WTC11 (cell line): ENCODE results near the gene LRRC7. TPM values are rescaled to one million over a fixed set of nuclear protein-coding genes. Genes with fewer than 3 reads are reported as not detected.

ENCODE experiments used
- ATAC-seq: fragments of 200-7000 bp; cut with Tn5 transposase; 2 replicates; pipeline ENCODE4 v1.10.0; 2021; ENCODE audit warnings: mild to moderate bottlenecking, moderate library complexity
- CTCF ChIA-PET: fragments of 300-600 bp; sonication (Branson Sonifier 250); formaldehyde crosslinking; loops from one replicate; lab custom pipeline; 2021; ENCODE audit warnings: antibody characterized with exemption; lab: Charles Lee
- POLR2A ChIA-PET: fragments of 350-600 bp; sonication (Branson Sonifier 250); formaldehyde crosslinking; loops from one replicate; lab custom pipeline; 2021; ENCODE audit warnings: antibody characterized with exemption; lab: Charles Lee
- DNase-seq: peaks from one replicate; pipeline ENCODE4 v3.0.0; 2021; ENCODE audit warnings: low spot score
- H3K27ac Mint-ChIP-seq: 2 replicates; pipeline ENCODE4 v1.8.0; 2021; ENCODE audit warnings: mixed read lengths
- H3K27me3 Mint-ChIP-seq: 2 replicates; pipeline ENCODE4 v1.8.0; 2021; ENCODE audit warnings: low read depth, mild to moderate bottlenecking, moderate library complexity, mixed read lengths
- H3K36me3 Mint-ChIP-seq: 2 replicates; pipeline ENCODE4 v1.8.0; 2021; ENCODE audit warnings: mixed read lengths
- H3K4me1 Mint-ChIP-seq: 2 replicates; pipeline ENCODE4 v1.8.0; 2022; ENCODE audit warnings: mixed read lengths
- H3K4me3 Mint-ChIP-seq: 2 replicates; pipeline ENCODE4 v1.8.0; 2021; ENCODE audit warnings: mild to moderate bottlenecking, moderate library complexity, mixed read lengths
- H3K9me3 Mint-ChIP-seq: 2 replicates; pipeline ENCODE4 v1.8.0; 2021; ENCODE audit warnings: mixed read lengths
- ATF1 ChIP-seq: sonication (generic); formaldehyde crosslinking; IDR thresholded peaks from 2 replicates; pipeline ENCODE4 v1.8.1; 2023; ENCODE audit warnings: mild to moderate bottlenecking, moderate library complexity, missing genetic modification reagents
- ETV6 ChIP-seq: sonication (generic); formaldehyde crosslinking; IDR thresholded peaks from 2 replicates; pipeline ENCODE4 v1.8.1; 2022; ENCODE audit warnings: mild to moderate bottlenecking, missing genetic modification reagents
- HMGXB4 ChIP-seq: sonication (generic); formaldehyde crosslinking; IDR thresholded peaks from 2 replicates; pipeline ENCODE4 v1.8.1; 2023; ENCODE audit warnings: mild to moderate bottlenecking, moderate library complexity, missing genetic modification reagents
- NFATC4 ChIP-seq: fragments of 250-450 bp; sonication (Bioruptor Pico); IDR thresholded peaks from 2 replicates; pipeline ENCODE4 v1.9.0; 2021; ENCODE audit warnings: mild to moderate bottlenecking
- OVOL2 ChIP-seq: fragments of 250-450 bp; sonication (Bioruptor Pico); IDR thresholded peaks from 2 replicates; pipeline ENCODE4 v1.9.0; 2021; ENCODE audit warnings: mild to moderate bottlenecking, borderline replicate concordance
- ZNF121 ChIP-seq: sonication (generic); formaldehyde crosslinking; IDR thresholded peaks from 2 replicates; pipeline ENCODE4 v1.8.0; 2023; ENCODE audit warnings: missing genetic modification reagents
- ZNF219 ChIP-seq: sonication (generic); formaldehyde crosslinking; IDR thresholded peaks from 2 replicates; pipeline ENCODE4 v1.8.0; 2023; ENCODE audit warnings: missing genetic modification reagents, mild to moderate bottlenecking, borderline replicate concordance
- ZNF532 ChIP-seq: fragments of 250-450 bp; sonication (Bioruptor Pico); IDR thresholded peaks from 2 replicates; pipeline ENCODE4 v1.9.0; 2021; ENCODE audit warnings: mild to moderate bottlenecking, borderline replicate concordance
- ZNF671 ChIP-seq: fragments of 250-450 bp; sonication (Bioruptor Pico); IDR thresholded peaks from 2 replicates; pipeline ENCODE4 v1.8.0; 2021; ENCODE audit warnings: mild to moderate bottlenecking
- total RNA-seq: library from RNA; stranded (reverse); gene quantifications from 3 replicates; pipeline ENCODE4 v1.2.3, GENCODE V29; 2021
- TF ChIP-seq, protein P1 (sequence below): sonication (generic); formaldehyde crosslinking; IDR thresholded peaks from 2 replicates; pipeline ENCODE4 v1.8.0; 2022; ENCODE audit warnings: mild to moderate bottlenecking, missing genetic modification reagents
- TF ChIP-seq, protein P2 (sequence below): fragments of 250-450 bp; sonication (Bioruptor Pico); conservative IDR thresholded peaks from 2 replicates; pipeline ENCODE4 v1.9.0; 2021; ENCODE audit warnings: mild to moderate bottlenecking
- TF ChIP-seq, protein P3 (sequence below): sonication (generic); formaldehyde crosslinking; IDR thresholded peaks from 2 replicates; pipeline ENCODE4 v1.8.0; 2022; ENCODE audit warnings: mild to moderate bottlenecking, missing genetic modification reagents
- TF ChIP-seq, protein P4 (sequence below): fragments of 250-450 bp; sonication (Bioruptor Pico); IDR thresholded peaks from 2 replicates; pipeline ENCODE4 v2.1.2; 2022; ENCODE audit warnings: mild to moderate bottlenecking, moderate library complexity

Gene LRRC7
- total RNA-seq, 1 experiment from 2014 or later: not detected

GRCh38 chr1:69693921-69694675, 126.4 kb downstream of the LRRC7 start (continued):
- TF ChIP-seq ZNF532 (CRISPR knock-in tag): no peak
- TF ChIP-seq, protein P1, sequence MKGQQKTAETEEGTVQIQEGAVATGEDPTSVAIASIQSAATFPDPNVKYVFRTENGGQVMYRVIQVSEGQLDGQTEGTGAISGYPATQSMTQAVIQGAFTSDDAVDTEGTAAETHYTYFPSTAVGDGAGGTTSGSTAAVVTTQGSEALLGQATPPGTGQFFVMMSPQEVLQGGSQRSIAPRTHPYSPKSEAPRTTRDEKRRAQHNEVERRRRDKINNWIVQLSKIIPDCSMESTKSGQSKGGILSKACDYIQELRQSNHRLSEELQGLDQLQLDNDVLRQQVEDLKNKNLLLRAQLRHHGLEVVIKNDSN: no peak
- TF ChIP-seq, all 79 proteins: peak for 0

DNA sequence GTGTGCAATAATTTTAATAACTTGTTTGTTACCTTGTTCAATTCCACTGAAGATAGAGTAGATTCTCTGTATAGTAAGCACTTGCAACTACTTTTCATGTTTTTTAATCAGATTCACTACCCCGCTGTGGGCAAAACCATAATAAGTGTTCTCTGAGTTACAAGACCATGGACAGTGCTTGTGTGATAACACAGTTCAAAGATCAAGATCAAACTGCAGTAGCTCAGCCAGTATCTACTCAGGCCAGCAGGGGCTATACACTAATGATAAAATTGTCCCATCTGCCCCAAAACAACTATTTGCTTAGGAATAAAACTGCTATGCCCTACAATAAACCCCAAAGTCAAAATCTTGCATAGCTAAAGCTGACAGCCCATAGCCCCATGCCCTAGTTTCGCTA, 129.6 kb downstream of the LRRC7 start:
- H3K4me1 Mint-ChIP-seq: peaks cover 7% of the 10 kb centered on the region
- no peak overlapping the region for H3K27ac Mint-ChIP-seq
- CTCF ChIA-PET: no interaction called here
- DNase-seq (no peak), ATAC-seq (no peak)
- H3K9me3 Mint-ChIP-seq: peaks cover 14% of the 10 kb centered on the region
- POLR2A ChIA-PET: no interaction called here
- H3K36me3 Mint-ChIP-seq: peaks cover 6% of the 10 kb centered on the region
- no peak overlapping the region for H3K4me3 Mint-ChIP-seq
- TF ChIP-seq, protein P2, sequence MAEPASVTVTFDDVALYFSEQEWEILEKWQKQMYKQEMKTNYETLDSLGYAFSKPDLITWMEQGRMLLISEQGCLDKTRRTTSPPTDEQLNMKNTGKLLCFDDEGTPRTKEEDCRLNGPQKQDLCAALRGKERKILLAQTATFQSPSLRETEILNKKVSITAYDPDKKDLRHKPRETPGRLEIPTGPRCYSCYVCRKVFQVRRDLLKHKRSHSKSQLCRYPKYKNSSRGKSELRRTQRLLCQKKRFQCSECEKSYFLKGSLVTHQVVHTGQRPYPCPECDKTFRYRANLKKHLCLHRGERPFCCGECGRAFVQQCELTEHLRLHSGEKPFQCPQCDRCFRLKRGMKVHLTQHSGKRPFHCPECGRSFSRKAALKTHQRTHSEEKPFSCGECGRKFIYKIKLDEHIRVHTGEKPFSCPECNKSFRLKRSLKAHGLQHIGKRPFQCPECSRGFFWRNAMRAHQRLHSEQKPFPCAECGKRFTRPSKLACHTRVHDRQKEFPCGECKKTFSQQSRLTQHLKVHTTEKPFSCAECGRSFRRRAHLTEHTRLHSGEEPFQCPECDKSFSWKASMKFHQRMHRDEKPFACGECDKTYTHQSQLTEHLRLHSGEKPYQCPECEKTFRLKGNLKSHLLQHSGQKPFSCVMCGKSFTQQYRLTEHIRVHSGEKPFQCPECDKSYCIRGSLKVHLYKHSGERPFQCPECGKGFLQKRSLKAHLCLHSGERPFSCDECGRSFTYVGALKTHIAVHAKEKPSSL (CRISPR knock-in tag): no peak
- TF ChIP-seq, protein P3, sequence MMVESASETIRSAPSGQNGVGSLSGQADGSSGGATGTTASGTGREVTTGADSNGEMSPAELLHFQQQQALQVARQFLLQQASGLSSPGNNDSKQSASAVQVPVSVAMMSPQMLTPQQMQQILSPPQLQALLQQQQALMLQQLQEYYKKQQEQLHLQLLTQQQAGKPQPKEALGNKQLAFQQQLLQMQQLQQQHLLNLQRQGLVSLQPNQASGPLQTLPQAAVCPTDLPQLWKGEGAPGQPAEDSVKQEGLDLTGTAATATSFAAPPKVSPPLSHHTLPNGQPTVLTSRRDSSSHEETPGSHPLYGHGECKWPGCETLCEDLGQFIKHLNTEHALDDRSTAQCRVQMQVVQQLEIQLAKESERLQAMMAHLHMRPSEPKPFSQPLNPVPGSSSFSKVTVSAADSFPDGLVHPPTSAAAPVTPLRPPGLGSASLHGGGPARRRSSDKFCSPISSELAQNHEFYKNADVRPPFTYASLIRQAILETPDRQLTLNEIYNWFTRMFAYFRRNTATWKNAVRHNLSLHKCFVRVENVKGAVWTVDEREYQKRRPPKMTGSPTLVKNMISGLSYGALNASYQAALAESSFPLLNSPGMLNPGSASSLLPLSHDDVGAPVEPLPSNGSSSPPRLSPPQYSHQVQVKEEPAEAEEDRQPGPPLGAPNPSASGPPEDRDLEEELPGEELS (CRISPR knock-in tag): no peak
- TF ChIP-seq ZNF671 (CRISPR knock-in tag): no peak
- TF ChIP-seq ATF1 (CRISPR knock-in tag): no peak
- TF ChIP-seq ZNF121 (CRISPR knock-in tag): no peak
- no peak for TF ChIP-seq HMGXB4
- TF ChIP-seq, protein P4, sequence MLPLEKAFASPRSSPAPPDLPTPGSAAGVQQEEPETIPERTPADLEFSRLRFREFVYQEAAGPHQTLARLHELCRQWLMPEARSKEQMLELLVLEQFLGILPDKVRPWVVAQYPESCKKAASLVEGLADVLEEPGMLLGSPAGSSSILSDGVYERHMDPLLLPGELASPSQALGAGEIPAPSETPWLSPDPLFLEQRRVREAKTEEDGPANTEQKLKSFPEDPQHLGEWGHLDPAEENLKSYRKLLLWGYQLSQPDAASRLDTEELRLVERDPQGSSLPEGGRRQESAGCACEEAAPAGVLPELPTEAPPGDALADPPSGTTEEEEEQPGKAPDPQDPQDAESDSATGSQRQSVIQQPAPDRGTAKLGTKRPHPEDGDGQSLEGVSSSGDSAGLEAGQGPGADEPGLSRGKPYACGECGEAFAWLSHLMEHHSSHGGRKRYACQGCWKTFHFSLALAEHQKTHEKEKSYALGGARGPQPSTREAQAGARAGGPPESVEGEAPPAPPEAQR: no peak
- no peak for TF ChIP-seq ZNF219 (CRISPR knock-in tag)
- no peak for TF ChIP-seq NFATC4 (CRISPR knock-in tag)
- TF ChIP-seq OVOL2 (CRISPR knock-in tag): no peak
- TF ChIP-seq ETV6: no peak
- H3K27me3 Mint-ChIP-seq: no peaks in the 10 kb centered on the region
